GM18526 (cell line): ENCODE data around the gene LEMD3.

Source experiments
- POLR2A ChIP-seq: IDR thresholded peaks from 3 replicates; pipeline ENCODE4 v1.6.1; 2011; ENCODE audit not compliant: insufficient read length; ENCODE audit errors: extremely low read depth

LEMD3 gene

DNA sequence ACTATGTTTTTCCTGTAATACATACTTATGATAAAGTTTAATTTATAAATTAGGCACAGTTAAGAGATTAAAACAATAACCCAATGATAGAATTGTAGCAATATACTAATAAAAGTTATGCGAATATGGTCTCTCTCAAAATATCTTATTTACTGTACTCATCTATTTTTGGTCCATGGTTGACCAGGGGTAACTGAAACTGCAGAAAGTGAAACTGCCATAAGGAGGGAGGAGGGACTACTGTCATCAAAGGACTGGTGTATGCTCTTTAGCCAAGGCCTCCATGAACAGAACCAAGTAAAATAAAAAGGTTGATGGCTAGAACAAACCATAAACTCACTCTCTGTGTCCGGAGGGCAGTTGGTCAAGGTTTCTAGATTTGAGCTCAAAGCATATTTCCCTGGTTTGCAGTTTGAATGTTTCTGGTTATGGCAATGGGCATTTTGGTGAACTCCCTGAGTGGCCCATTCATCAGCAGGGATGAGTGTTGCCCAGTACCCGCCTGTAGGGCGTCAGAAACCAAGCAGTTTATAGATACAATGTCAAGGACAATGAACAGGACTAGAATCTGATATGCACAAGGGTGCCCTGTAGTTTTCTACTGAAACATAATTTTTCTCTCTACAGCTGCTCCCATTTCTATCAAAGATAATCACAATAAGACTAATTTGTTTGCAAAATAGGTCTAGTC is 19.8 kb downstream of the LEMD3 start:
- no peak for TF ChIP-seq POLR2A

- TF ChIP-seq POLR2A = no peak
Observed at GRCh38 chr12:65192963-65193516, 23.7 kb downstream of the LEMD3 start.

- no peak for TF ChIP-seq POLR2A
Observed at GRCh38 chr12:65194949-65195348, 25.6 kb downstream of the LEMD3 start.

- no peak for TF ChIP-seq POLR2A
Observed at GRCh38 chr12:65195387-65196055, 26.1 kb downstream of the LEMD3 start.

DNA sequence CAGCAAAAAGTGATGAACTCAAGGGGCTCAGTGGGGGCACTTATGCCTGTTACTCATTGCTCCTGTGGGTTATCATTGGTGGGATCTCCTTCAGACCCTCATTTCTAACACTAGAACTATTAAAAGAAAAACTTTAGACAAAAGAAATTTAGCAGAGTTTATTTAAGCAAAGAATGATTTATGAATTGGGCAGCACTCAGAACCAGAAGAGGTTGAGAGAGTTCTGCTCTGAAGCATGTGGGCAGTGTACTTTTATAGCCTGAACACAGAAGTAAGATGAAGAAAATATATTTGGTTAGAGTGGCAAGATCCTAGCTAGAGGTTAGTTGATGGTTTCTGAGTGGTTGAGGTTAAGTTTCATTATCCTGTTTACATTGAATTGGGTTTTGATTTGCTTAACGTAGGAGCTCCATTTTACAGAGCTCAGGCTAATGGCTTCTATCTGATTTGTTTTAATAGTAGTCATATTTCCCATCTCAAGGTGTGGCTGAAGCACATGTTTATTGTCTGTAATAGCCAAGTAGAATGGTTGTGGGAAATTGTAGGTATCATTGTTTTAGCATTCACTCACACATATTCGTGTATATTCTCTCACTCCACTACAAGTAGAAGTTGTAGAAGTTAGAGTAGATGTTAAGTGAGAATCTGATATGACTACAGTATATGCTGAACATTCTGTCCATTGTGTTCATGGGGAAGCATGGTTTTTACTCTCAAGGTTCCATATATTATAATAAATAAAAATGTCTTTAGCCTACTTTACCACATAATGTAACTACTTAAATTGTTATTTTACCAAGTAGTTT is 27.6 kb downstream of the LEMD3 start:
- no peak for TF ChIP-seq POLR2A

GRCh38 chr12:65199604-65200003 is 30.2 kb downstream of the LEMD3 start:
- TF ChIP-seq POLR2A = no peak

GRCh38 chr12:65200007-65200665 is 30.8 kb downstream of the LEMD3 start:
- no peak for TF ChIP-seq POLR2A

- no peak for TF ChIP-seq POLR2A
Observed at GRCh38 chr12:65203376-65203775, 34.0 kb downstream of the LEMD3 start.

GRCh38 chr12:65204886-65205525 is 35.6 kb downstream of the LEMD3 start:
- TF ChIP-seq POLR2A = no peak

DNA sequence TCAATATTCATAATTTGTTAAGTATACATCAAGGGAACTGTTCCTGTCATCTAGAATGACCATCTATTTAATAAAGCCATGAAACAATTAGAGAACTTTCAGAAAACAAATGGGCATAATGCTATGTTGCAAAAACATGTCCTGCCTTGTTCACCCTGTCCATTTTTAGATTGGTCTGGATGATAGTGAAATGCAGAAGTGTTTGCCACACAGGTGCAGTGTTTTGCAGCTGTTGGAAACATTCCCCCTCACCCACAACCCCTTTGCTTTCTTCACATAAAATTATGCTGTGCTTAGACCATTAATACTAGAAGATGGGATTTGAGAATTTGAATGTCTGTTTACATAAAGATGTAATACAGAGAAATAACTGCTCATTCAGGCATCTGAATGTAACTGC is 36.5 kb downstream of the LEMD3 start:
- TF ChIP-seq POLR2A = no peak

DNA sequence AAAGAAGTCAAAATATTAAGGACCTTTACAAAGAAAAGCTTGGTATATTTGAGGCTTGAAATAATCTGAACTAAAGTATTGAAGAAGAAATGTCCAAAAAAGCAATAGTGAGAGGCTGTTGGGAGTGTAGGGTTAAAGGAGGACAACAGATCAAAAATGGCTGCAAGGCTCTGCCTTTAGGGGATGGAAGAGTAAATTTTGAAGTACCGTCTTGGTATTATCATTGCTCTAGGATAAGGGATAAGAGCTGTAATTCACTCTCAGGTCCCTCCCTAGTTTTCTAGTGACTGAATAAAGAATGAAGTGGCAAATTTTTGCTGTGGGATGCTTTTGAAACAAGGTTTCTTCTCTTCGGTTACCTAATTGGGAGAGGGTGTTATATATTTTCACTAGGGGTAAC is 38.7 kb downstream of the LEMD3 start:
- TF ChIP-seq POLR2A = no peak

DNA sequence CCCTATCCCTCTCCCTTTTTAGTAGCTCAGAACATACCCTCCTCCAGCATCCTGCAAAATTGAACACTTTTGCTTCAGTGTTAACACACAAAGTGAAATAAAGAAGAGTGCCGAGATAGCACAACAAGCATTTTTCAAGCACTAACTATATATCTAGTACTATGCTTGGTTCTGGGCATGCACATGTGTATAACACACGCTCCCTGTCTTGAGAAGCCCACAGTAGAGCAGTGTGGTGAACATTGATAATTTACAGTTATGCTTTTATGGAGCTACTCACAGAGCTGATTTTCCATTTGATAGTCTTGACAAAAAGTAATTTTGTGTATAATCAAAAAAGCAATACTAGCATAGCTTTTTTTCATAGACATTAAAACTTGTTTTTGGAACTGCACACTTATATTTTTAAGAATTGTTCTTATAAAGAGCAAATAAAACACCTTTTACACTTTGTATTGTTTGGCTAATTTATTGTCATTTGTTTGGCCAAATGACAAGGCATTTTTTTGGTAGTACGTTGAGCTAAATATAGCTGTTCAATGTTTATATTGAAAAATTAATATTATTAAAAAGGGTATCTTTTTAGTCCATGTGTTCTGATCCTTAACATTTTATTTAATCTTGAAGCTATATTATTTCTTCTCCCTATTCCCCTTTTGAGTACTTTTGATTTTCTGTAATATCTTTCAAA is 39.7 kb downstream of the LEMD3 start:
- no peak for TF ChIP-seq POLR2A

DNA sequence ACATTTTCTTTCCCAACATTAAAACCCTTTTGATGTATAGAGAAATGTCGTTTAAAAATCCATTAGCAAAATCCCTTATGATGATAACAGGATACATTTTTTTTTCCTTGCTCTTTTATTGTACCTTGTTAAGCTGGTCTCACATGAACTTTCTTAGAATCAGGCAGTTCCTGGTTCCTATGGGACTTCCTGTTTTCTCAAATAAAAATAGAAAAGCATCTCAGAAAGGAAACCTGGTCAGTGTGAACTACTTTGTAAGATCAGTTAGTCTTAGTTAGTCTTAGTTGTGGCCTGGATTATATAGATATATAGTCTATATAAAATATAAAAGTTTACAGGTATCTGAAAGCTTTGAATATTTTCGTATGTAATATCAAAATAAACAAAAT is 40.3 kb downstream of the LEMD3 start:
- no peak for TF ChIP-seq POLR2A

GRCh38 chr12:65217086-65217485 is 47.7 kb downstream of the LEMD3 start:
- TF ChIP-seq POLR2A = no peak
